HEK293 (cell line): ENCODE results near the gene CHAC1.

Source experiments
- CTCF ChIA-PET: fragments of 350-600 bp; formaldehyde crosslinking; extraction: SDS; loops from one replicate; lab custom pipeline; 2021; ENCODE audit warnings: antibody characterized with exemption; lab: Yijun Ruan, JAX
- POLR2A ChIA-PET: fragments of 300-600 bp; formaldehyde crosslinking; extraction: SDS; loops from one replicate; lab custom pipeline; 2020; ENCODE audit warnings: antibody characterized with exemption, inconsistent platforms; lab: Yijun Ruan, JAX
- H3K27ac ChIP-seq: fragments of 200-500 bp; sonication (Bioruptor generic); 2 replicates; pipeline ENCODE4 v1.5.1; 2014; ENCODE audit warnings: low read depth, low read length, control low read depth, inconsistent platforms; ENCODE audit errors: extremely low read depth
- H3K36me3 ChIP-seq, 2 experiments: fragments of 200-500 bp in 1 of 2; sonication (Bioruptor generic) in 1 of 2; 1 replicate in 1 of 2; 2 replicates in 1 of 2; pipeline ENCODE4 v1.5.1; 2014 to 2017; ENCODE audit warnings: inconsistent platforms in 2 of 2, low read length in 2 of 2; ENCODE audit not compliant: control insufficient read depth in 2 of 2, insufficient read depth in 1 of 2
- H3K4me1 ChIP-seq: fragments of 200-500 bp; sonication (Bioruptor generic); 2 replicates; pipeline ENCODE4 v1.5.1; 2014; ENCODE audit warnings: mild to moderate bottlenecking, low read length, inconsistent platforms; ENCODE audit not compliant: control insufficient read depth, insufficient read depth
- H3K4me3 ChIP-seq: 2 replicates; pipeline ENCODE4 v1.5.1; 2011; ENCODE audit warnings: low read depth, mild to moderate bottlenecking, control low read depth, low read length, moderate library complexity
- H3K9me3 ChIP-seq: fragments of 200-500 bp; sonication (Bioruptor generic); 2 replicates; pipeline ENCODE4 v1.5.1; 2014; ENCODE audit warnings: low read depth, low read length, inconsistent platforms; ENCODE audit not compliant: control insufficient read depth, insufficient read depth
- BCL11A ChIP-seq: fragments of 450-650 bp; formaldehyde crosslinking; IDR thresholded peaks from 2 replicates; pipeline ENCODE4 v1.5.1; 2016; ENCODE audit warnings: low read depth, missing biosample characterization, missing genetic modification characterization
- FEZF1 ChIP-seq: fragments of 450-650 bp; formaldehyde crosslinking; IDR thresholded peaks from 2 replicates; pipeline ENCODE4 v1.5.1; 2016; ENCODE audit warnings: missing biosample characterization, missing genetic modification characterization
- GLIS1 ChIP-seq: fragments of 450-650 bp; formaldehyde crosslinking; IDR thresholded peaks from 2 replicates; pipeline ENCODE4 v1.5.1; 2016; ENCODE audit warnings: missing biosample characterization, missing genetic modification characterization
- GLIS2 ChIP-seq: fragments of 450-650 bp; formaldehyde crosslinking; IDR thresholded peaks from 2 replicates; pipeline ENCODE4 v1.5.1; 2016; ENCODE audit warnings: missing biosample characterization, missing genetic modification characterization
- KLF10 ChIP-seq: fragments of 450-650 bp; IDR thresholded peaks from 2 replicates; pipeline ENCODE4 v1.5.1; 2018; ENCODE audit warnings: missing biosample characterization, mild to moderate bottlenecking, missing genetic modification characterization
- KLF17 ChIP-seq: fragments of 450-650 bp; formaldehyde crosslinking; IDR thresholded peaks from 2 replicates; pipeline ENCODE4 v1.5.1; 2016; ENCODE audit warnings: missing biosample characterization, missing genetic modification characterization
- KLF7 ChIP-seq: fragments of 450-650 bp; formaldehyde crosslinking; IDR thresholded peaks from 2 replicates; pipeline ENCODE4 v1.5.1; 2016; ENCODE audit warnings: missing biosample characterization, missing genetic modification characterization, borderline replicate concordance
- KLF8 ChIP-seq: fragments of 450-650 bp; formaldehyde crosslinking; IDR thresholded peaks from 2 replicates; pipeline ENCODE4 v1.5.1; 2016; ENCODE audit warnings: missing biosample characterization, missing genetic modification characterization
- KLF9 ChIP-seq: fragments of 450-650 bp; formaldehyde crosslinking; IDR thresholded peaks from 2 replicates; pipeline ENCODE4 v1.5.1; 2016; ENCODE audit warnings: missing biosample characterization, missing genetic modification characterization, low read depth
- OSR2 ChIP-seq: fragments of 450-650 bp; formaldehyde crosslinking; IDR thresholded peaks from 2 replicates; pipeline ENCODE4 v1.5.1; 2016; ENCODE audit warnings: missing biosample characterization, missing genetic modification characterization
- PATZ1 ChIP-seq: fragments of 450-650 bp; formaldehyde crosslinking; IDR thresholded peaks from 2 replicates; pipeline ENCODE4 v1.5.1; 2016; ENCODE audit warnings: missing biosample characterization, missing genetic modification characterization
- REPIN1 ChIP-seq: fragments of 450-650 bp; formaldehyde crosslinking; IDR thresholded peaks from 2 replicates; pipeline ENCODE4 v1.5.1; 2017; ENCODE audit warnings: missing biosample characterization, missing genetic modification characterization, low read depth
- SCRT2 ChIP-seq: fragments of 450-650 bp; formaldehyde crosslinking; IDR thresholded peaks from 2 replicates; pipeline ENCODE4 v1.5.1; 2016; ENCODE audit warnings: missing biosample characterization, missing genetic modification characterization
- SP2 ChIP-seq: fragments of 450-650 bp; formaldehyde crosslinking; IDR thresholded peaks from 2 replicates; pipeline ENCODE4 v1.5.1; 2016; ENCODE audit warnings: missing biosample characterization, missing genetic modification characterization
- SP7 ChIP-seq: fragments of 450-650 bp; formaldehyde crosslinking; IDR thresholded peaks from 2 replicates; pipeline ENCODE4 v1.5.1; 2016; ENCODE audit warnings: missing biosample characterization, missing genetic modification characterization
- ZBTB26 ChIP-seq: fragments of 450-650 bp; formaldehyde crosslinking; optimal IDR thresholded peaks from 2 replicates; pipeline ENCODE3; 2016; ENCODE audit warnings: missing biosample characterization, mild to moderate bottlenecking, missing genetic modification characterization
- ZFHX2 ChIP-seq: fragments of 450-650 bp; formaldehyde crosslinking; conservative IDR thresholded peaks from 2 replicates; pipeline ENCODE4 v1.5.1; 2016; ENCODE audit warnings: missing biosample characterization, missing genetic modification characterization
- ZFP69B ChIP-seq: fragments of 450-650 bp; formaldehyde crosslinking; IDR thresholded peaks from 2 replicates; pipeline ENCODE4 v1.5.1; 2016; ENCODE audit warnings: missing biosample characterization, missing genetic modification characterization
- ZIC2 ChIP-seq: fragments of 450-650 bp; formaldehyde crosslinking; IDR thresholded peaks from 2 replicates; pipeline ENCODE4 v1.5.1; 2016; ENCODE audit warnings: missing biosample characterization, missing genetic modification characterization
- ZNF138 ChIP-seq: fragments of 450-650 bp; formaldehyde crosslinking; IDR thresholded peaks from 2 replicates; pipeline ENCODE4 v1.5.1; 2016; ENCODE audit warnings: missing biosample characterization, missing genetic modification characterization, borderline replicate concordance
- ZNF324 ChIP-seq: fragments of 450-650 bp; formaldehyde crosslinking; IDR thresholded peaks from 2 replicates; pipeline ENCODE4 v1.5.1; 2016; ENCODE audit warnings: missing biosample characterization, missing genetic modification characterization
- ZNF335 ChIP-seq: fragments of 450-650 bp; formaldehyde crosslinking; conservative IDR thresholded peaks from 2 replicates; pipeline ENCODE4 v1.5.1; 2016; ENCODE audit warnings: missing biosample characterization, missing genetic modification characterization
- ZNF341 ChIP-seq: fragments of 450-650 bp; formaldehyde crosslinking; IDR thresholded peaks from 2 replicates; pipeline ENCODE4; 2016; ENCODE audit warnings: low read depth, missing biosample characterization, missing genetic modification characterization
- ZNF366 ChIP-seq: fragments of 450-650 bp; formaldehyde crosslinking; conservative IDR thresholded peaks from 2 replicates; pipeline ENCODE4 v1.5.1; 2016; ENCODE audit warnings: missing biosample characterization, missing genetic modification characterization
- ZNF398 ChIP-seq: fragments of 450-650 bp; formaldehyde crosslinking; IDR thresholded peaks from 2 replicates; pipeline ENCODE4 v1.5.1; 2017; ENCODE audit warnings: missing biosample characterization, missing genetic modification characterization
- ZNF449 ChIP-seq: fragments of 450-650 bp; formaldehyde crosslinking; IDR thresholded peaks from 2 replicates; pipeline ENCODE4 v1.5.1; 2017; ENCODE audit warnings: missing biosample characterization, mild to moderate bottlenecking, missing genetic modification characterization, moderate library complexity
- ZXDB ChIP-seq: fragments of 450-650 bp; formaldehyde crosslinking; IDR thresholded peaks from 2 replicates; pipeline ENCODE4 v1.5.1; 2016; ENCODE audit warnings: missing biosample characterization, missing genetic modification characterization

CHAC1 gene

GRCh38 chr15:40927873-40928806 lies 25.1 kb upstream of the CHAC1 start:
- Histone ChIP-seq H3K4me3 (peak overlapping the region; percentile 49), H3K4me1 (no peaks in the 10 kb centered on the region), H3K36me3 (no peaks in the 10 kb centered on the region), H3K9me3 (no peaks in the 10 kb centered on the region), H3K27ac (no peak overlapping the region; the same call in 1 of the 2 replicates)
- POLR2A ChIA-PET = interaction anchor here (0.6 to 6.1 kb wide), 13 partner anchors 9 to 164 kb away, joined by 3 to 58 read pairs (median 6); partner anchors contain the start of genes CHAC1, GCHFR and RHOV
- CTCF ChIA-PET = interaction anchor here (0.8 to 5.0 kb wide), 6 partner anchors 12 to 24 kb away, joined by 3 to 32 read pairs (median 5); no protein-coding TSS in a partner anchor
- TF ChIP-seq OSR2 (tag by site-specific recombination) (0 out of 2 replicates have a peak, but pooled peaks have one; percentile 12), GLIS2 (tag by site-specific recombination) (peak; percentile 30), PATZ1 (tag by site-specific recombination) (peak; percentile 35; the same call in 1 of the 2 replicates), ZFHX2 (tag by site-specific recombination) (peak; percentile 3), ZIC2 (tag by site-specific recombination) (peak; percentile 81), ZNF398 (tag by site-specific recombination) (peak; percentile 45; the same call in 1 of the 2 replicates), ZNF449 (tag by site-specific recombination) (peak; percentile 83; the same call in 1 of the 2 replicates), KLF9 (tag by site-specific recombination) (peak; percentile 59), REPIN1 (no peak), ZBTB26 (tag by site-specific recombination) (peak; percentile 74), ZNF366 (no peak), ZNF324 (tag by site-specific recombination) (no peak), KLF10 (peak; percentile 40; the same call in 1 of the 2 replicates), SP2 (tag by site-specific recombination) (0 out of 2 replicates have a peak, but pooled peaks have one; percentile 0), FEZF1 (tag by site-specific recombination) (no peak), SCRT2 (tag by site-specific recombination) (peak; percentile 88), GLIS1 (tag by site-specific recombination) (peak; percentile 94), ZFP69B (tag by site-specific recombination) (no peak), ZNF138 (tag by site-specific recombination) (no peak), KLF17 (tag by site-specific recombination) (0 out of 2 replicates have a peak, but pooled peaks have one; percentile 1), KLF7 (tag by site-specific recombination) (peak; percentile 72; the same call in 1 of the 2 replicates), SP7 (tag by site-specific recombination) (peak; percentile 68), ZNF335 (tag by site-specific recombination) (peak; percentile 26; the same call in 1 of the 2 replicates), BCL11A (no peak), ZNF341 (tag by site-specific recombination) (peak; percentile 87), KLF8 (peak; percentile 22; the same call in 1 of the 2 replicates), ZXDB (no peak)
